GM13977 (cell line): ENCODE results near the gene DPF3.

Experiments
- DNase-seq: peaks from one replicate; pipeline ENCODE4 v3.0.0; 2012; ENCODE audit warnings: low spot score
- in situ Hi-C: fragments of 300-500 bp; cut with MboI; formaldehyde crosslinking; loops from one replicate; pipeline ENCODE4 v1.12.0; 2022; ENCODE audit warnings: low sequenced_read_pairs, low pct_unique_long_range_greater_than_20kb, mixed read lengths, inconsistent platforms; ENCODE audit not compliant: unreplicated experiment
- TF ChIP-seq, protein P1 (sequence below): IDR thresholded peaks from 2 replicates; pipeline ENCODE4 v1.5.1; 2012; ENCODE audit warnings: mild to moderate bottlenecking, control low read depth; ENCODE audit not compliant: insufficient read depth; ENCODE audit errors: extremely low read depth, missing control alignments

DPF3 gene

GRCh38 chr14:72573725-72574417 is 320.0 kb downstream of the DPF3 start:
- in situ Hi-C loops, result no loop called here
- no peak for DNase-seq
- TF ChIP-seq, protein P1, sequence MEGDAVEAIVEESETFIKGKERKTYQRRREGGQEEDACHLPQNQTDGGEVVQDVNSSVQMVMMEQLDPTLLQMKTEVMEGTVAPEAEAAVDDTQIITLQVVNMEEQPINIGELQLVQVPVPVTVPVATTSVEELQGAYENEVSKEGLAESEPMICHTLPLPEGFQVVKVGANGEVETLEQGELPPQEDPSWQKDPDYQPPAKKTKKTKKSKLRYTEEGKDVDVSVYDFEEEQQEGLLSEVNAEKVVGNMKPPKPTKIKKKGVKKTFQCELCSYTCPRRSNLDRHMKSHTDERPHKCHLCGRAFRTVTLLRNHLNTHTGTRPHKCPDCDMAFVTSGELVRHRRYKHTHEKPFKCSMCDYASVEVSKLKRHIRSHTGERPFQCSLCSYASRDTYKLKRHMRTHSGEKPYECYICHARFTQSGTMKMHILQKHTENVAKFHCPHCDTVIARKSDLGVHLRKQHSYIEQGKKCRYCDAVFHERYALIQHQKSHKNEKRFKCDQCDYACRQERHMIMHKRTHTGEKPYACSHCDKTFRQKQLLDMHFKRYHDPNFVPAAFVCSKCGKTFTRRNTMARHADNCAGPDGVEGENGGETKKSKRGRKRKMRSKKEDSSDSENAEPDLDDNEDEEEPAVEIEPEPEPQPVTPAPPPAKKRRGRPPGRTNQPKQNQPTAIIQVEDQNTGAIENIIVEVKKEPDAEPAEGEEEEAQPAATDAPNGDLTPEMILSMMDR, result no peak
